Gastroesophageal sphincter (tissue), 3 donors: Measurements from ENCODE around the gene MAPKAPK3.

Experiments
- EP300 ChIP-seq: sonication (generic); formaldehyde crosslinking; IDR thresholded peaks from one replicate; pipeline ENCODE4 v1.6.1; 2017; ENCODE audit warnings: antibody characterized with exemption, mild to moderate bottlenecking
- POLR2AphosphoS5 ChIP-seq: sonication (generic); formaldehyde crosslinking; IDR thresholded peaks from one replicate; pipeline ENCODE4 v1.6.1; 2017; ENCODE audit warnings: antibody characterized with exemption
- TF ChIP-seq, protein P1 (sequence below), 4 experiments: fragments of 200-600 bp in 2 of 4; fragments of 450-650 bp in 2 of 4; sonication (generic) in 1 of 4; IDR thresholded peaks; one replicate each; pipeline ENCODE4 v1.5.1; 2017 to 2019; ENCODE audit warnings: antibody characterized with exemption in 4 of 4, mild to moderate bottlenecking in 2 of 4, moderate library complexity in 2 of 4

DNA sequence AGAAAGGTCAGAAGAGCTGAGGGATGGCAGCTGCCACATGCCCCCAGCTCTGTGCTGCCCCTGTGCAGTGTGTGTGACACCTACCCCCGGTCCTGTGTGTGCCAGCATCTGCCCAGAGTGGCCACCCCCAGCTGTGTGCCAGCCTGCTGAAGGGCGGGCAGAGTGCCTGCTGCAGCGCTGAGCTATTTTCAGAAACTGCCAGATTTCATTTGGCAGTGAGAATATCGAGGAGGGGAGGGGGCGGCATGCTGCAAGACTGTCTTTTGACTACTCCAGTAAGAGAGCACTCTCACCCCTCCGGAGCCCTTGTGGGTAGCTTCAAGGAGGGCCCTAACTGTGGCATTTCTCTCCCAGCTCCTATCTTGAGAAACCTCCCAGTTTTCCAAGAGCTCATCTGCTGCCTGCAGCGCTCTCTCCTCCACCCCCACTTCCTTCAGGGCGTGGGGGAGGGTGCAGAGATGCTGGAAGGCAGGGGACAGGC is 32.5 kb downstream of the MAPKAPK3 start:
- TF ChIP-seq, protein P1, sequence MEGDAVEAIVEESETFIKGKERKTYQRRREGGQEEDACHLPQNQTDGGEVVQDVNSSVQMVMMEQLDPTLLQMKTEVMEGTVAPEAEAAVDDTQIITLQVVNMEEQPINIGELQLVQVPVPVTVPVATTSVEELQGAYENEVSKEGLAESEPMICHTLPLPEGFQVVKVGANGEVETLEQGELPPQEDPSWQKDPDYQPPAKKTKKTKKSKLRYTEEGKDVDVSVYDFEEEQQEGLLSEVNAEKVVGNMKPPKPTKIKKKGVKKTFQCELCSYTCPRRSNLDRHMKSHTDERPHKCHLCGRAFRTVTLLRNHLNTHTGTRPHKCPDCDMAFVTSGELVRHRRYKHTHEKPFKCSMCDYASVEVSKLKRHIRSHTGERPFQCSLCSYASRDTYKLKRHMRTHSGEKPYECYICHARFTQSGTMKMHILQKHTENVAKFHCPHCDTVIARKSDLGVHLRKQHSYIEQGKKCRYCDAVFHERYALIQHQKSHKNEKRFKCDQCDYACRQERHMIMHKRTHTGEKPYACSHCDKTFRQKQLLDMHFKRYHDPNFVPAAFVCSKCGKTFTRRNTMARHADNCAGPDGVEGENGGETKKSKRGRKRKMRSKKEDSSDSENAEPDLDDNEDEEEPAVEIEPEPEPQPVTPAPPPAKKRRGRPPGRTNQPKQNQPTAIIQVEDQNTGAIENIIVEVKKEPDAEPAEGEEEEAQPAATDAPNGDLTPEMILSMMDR (IDR thresholded peaks at IDR 0.05), result no peak
- no peak for TF ChIP-seq POLR2AphosphoS5
- no peak for TF ChIP-seq EP300
